HEK293 (cell line): ENCODE measurements around the gene ZNF761.
"Not testable (repeated sequence)": the region's sequence is repeated elsewhere in the genome, so short reads cannot be mapped to it uniquely, and the experiment has no call there.

Experiments
- YY1 ChIP-seq: fragments of 450-650 bp; formaldehyde crosslinking; IDR thresholded peaks from 2 replicates; pipeline ENCODE4 v1.5.1; 2018; ENCODE audit warnings: missing biosample characterization, missing genetic modification characterization
- ZBTB7A ChIP-seq: fragments of 450-650 bp; formaldehyde crosslinking; IDR thresholded peaks from 2 replicates; pipeline ENCODE4 v1.5.1; 2016; ENCODE audit warnings: low read depth, missing biosample characterization, missing genetic modification characterization
- ZBTB8A ChIP-seq: fragments of 450-650 bp; formaldehyde crosslinking; IDR thresholded peaks from 2 replicates; pipeline ENCODE4 v1.5.1; 2016; ENCODE audit warnings: missing biosample characterization, missing genetic modification characterization
- ZFP3 ChIP-seq: fragments of 450-650 bp; formaldehyde crosslinking; IDR thresholded peaks from 2 replicates; pipeline ENCODE4 v1.5.1; 2016; ENCODE audit warnings: low read depth, missing biosample characterization, missing genetic modification characterization
- ZFP41 ChIP-seq: fragments of 450-650 bp; formaldehyde crosslinking; IDR thresholded peaks from 2 replicates; pipeline ENCODE4 v1.5.1; 2016; ENCODE audit warnings: missing biosample characterization, missing genetic modification characterization, borderline replicate concordance
- ZNF114 ChIP-seq: fragments of 450-650 bp; formaldehyde crosslinking; IDR thresholded peaks from 2 replicates; pipeline ENCODE4 v1.5.0; 2017; ENCODE audit warnings: missing biosample characterization, missing genetic modification characterization
- ZNF138 ChIP-seq: fragments of 450-650 bp; formaldehyde crosslinking; IDR thresholded peaks from 2 replicates; pipeline ENCODE4 v1.5.1; 2016; ENCODE audit warnings: missing biosample characterization, missing genetic modification characterization, borderline replicate concordance
- ZNF202 ChIP-seq: fragments of 450-650 bp; formaldehyde crosslinking; IDR thresholded peaks from 2 replicates; pipeline ENCODE4 v1.5.1; 2016; ENCODE audit warnings: missing biosample characterization, missing genetic modification characterization, borderline replicate concordance
- ZNF239 ChIP-seq: fragments of 450-650 bp; formaldehyde crosslinking; IDR thresholded peaks from 2 replicates; pipeline ENCODE4 v1.5.1; 2016; ENCODE audit warnings: missing biosample characterization, missing genetic modification characterization
- ZNF394 ChIP-seq: fragments of 450-650 bp; formaldehyde crosslinking; IDR thresholded peaks from 2 replicates; pipeline ENCODE4 v1.5.1; 2016; ENCODE audit warnings: missing biosample characterization, missing genetic modification characterization, mild to moderate bottlenecking, moderate library complexity, borderline replicate concordance
- ZNF660 ChIP-seq: fragments of 450-650 bp; IDR thresholded peaks from 2 replicates; pipeline ENCODE4 v1.5.1; 2018; ENCODE audit warnings: missing biosample characterization, mild to moderate bottlenecking, missing genetic modification characterization
- TF ChIP-seq, protein P1 (sequence below): fragments of 450-650 bp; formaldehyde crosslinking; IDR thresholded peaks from 2 replicates; pipeline ENCODE4 v1.5.1; 2016; ENCODE audit warnings: missing biosample characterization, missing genetic modification characterization
- TF ChIP-seq, protein P2 (sequence below): fragments of 450-650 bp; formaldehyde crosslinking; IDR thresholded peaks from 2 replicates; pipeline ENCODE4 v1.5.1; 2016; ENCODE audit warnings: missing biosample characterization, missing genetic modification characterization

DNA sequence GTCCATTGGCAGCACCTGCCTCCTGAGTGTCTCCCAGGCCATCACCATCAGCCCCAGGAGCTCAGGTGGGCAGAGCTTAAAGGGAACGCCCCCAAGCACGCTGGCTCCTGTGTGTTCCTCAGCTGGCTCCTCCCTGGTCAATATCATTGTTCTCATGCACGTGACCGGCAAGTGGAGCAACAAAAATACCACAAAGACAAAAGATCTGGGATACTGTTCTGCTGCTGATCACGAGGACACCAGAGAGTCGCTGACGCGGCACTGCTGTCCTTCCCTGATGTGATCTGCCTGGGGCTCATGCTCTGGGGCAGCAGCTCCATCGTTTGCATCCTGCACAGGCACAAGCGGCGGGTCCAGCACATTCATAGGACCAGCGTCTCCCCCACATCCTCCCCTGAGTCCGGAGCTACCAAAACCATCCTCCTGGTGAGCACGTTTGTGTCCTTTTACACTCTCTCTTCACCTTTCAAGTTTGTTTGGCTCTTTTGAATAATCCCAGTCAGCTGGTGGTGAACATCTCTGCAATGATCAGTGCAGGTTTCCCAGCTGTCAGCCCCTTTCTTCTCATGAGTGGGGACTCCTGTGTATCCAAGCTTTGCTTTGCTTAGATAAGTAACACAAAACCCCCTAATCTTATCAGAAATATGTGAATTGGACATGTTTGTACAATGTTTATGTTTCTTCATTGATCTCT, 72.0 kb downstream of the ZNF761 start:
- not testable (repeated sequence) for TF ChIP-seq ZBTB8A; ZNF138 (tag by site-specific recombination); ZBTB7A; ZFP3; YY1 (tag by site-specific recombination); ZNF202 (tag by site-specific recombination); ZNF114 (tag by site-specific recombination); ZNF660; ZFP41 (tag by site-specific recombination); ZNF239 (tag by site-specific recombination); ZNF394 (tag by site-specific recombination)
- TF ChIP-seq, protein P1, sequence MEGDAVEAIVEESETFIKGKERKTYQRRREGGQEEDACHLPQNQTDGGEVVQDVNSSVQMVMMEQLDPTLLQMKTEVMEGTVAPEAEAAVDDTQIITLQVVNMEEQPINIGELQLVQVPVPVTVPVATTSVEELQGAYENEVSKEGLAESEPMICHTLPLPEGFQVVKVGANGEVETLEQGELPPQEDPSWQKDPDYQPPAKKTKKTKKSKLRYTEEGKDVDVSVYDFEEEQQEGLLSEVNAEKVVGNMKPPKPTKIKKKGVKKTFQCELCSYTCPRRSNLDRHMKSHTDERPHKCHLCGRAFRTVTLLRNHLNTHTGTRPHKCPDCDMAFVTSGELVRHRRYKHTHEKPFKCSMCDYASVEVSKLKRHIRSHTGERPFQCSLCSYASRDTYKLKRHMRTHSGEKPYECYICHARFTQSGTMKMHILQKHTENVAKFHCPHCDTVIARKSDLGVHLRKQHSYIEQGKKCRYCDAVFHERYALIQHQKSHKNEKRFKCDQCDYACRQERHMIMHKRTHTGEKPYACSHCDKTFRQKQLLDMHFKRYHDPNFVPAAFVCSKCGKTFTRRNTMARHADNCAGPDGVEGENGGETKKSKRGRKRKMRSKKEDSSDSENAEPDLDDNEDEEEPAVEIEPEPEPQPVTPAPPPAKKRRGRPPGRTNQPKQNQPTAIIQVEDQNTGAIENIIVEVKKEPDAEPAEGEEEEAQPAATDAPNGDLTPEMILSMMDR (tag by site-specific recombination), result not testable (repeated sequence)
- TF ChIP-seq, protein P2, sequence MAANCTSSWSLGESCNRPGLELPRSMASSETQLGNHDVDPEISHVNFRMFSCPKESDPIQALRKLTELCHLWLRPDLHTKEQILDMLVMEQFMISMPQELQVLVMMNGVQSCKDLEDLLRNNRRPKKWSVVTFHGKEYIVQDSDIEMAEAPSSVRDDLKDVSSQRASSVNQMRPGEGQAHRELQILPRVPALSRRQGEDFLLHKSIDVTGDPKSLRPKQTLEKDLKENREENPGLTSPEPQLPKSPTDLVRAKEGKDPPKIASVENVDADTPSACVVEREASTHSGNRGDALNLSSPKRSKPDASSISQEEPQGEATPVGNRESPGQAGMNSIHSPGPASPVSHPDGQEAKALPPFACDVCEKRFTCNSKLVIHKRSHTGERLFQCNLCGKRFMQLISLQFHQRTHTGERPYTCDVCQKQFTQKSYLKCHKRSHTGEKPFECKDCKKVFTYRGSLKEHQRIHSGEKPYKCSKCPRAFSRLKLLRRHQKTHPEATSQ (tag by site-specific recombination), result not testable (repeated sequence)
